A673 (cell line): ENCODE results near the gene NF1. TPM values are rescaled to one million over a fixed set of nuclear protein-coding genes. Genes with fewer than 3 reads are reported as not detected.
"Not testable (repeated sequence)": the region's sequence is repeated elsewhere in the genome, so short reads cannot be mapped to it uniquely, and the experiment has no call there.

Experiments used
- BruUV-seq: library from RNA; stranded (reverse); fragments of 400-500 nt; replicated peaks from 2 replicates; lab custom pipeline; 2021; lab: Mats Ljungman, UMichigan
- CTCF ChIA-PET: fragments of 300-600 bp; sonication (Branson Sonifier 250); formaldehyde crosslinking; loops from one replicate; lab custom pipeline; 2022; ENCODE audit warnings: antibody characterized with exemption; lab: Charles Lee
- POLR2A ChIA-PET: fragments of 300-600 bp; sonication (Branson Sonifier 250); formaldehyde crosslinking; loops from one replicate; lab custom pipeline; 2022; ENCODE audit warnings: antibody characterized with exemption; ENCODE audit not compliant: low non-redundant PET; lab: Charles Lee
- DNase-seq: peaks from one replicate; pipeline ENCODE4 v3.0.0-alpha.2; 2015; ENCODE audit warnings: low spot score
- H3K27ac ChIP-seq: fragments of 200-600 bp; sonication (generic); 2 replicates; pipeline ENCODE4 v1.5.1; 2016; ENCODE audit warnings: mixed run types, low read depth, mild to moderate bottlenecking, mixed read lengths, antibody characterized with exemption, low read length; ENCODE audit not compliant: poor library complexity, severe bottlenecking
- H3K27me3 ChIP-seq: fragments of 200-600 bp; sonication (generic); replicated peaks from 2 replicates; pipeline ENCODE4 v1.6.1; 2017; ENCODE audit warnings: mixed run types, low read depth, mild to moderate bottlenecking, mixed read lengths, antibody characterized with exemption, low read length; ENCODE audit not compliant: insufficient read depth, poor library complexity
- H3K36me3 ChIP-seq: fragments of 200-600 bp; sonication (generic); 2 replicates; pipeline ENCODE4 v1.6.1; 2016; ENCODE audit warnings: mixed run types, mild to moderate bottlenecking, mixed read lengths, antibody characterized with exemption, low read length; ENCODE audit not compliant: insufficient read depth, poor library complexity, severe bottlenecking
- H3K4me1 ChIP-seq: fragments of 200-600 bp; sonication (generic); 2 replicates; pipeline ENCODE4 v1.6.1; 2017; ENCODE audit warnings: mixed run types, mild to moderate bottlenecking, mixed read lengths, antibody characterized with exemption, low read length; ENCODE audit not compliant: insufficient read depth, poor library complexity, severe bottlenecking
- H3K4me3 ChIP-seq: fragments of 200-600 bp; sonication (generic); 2 replicates; pipeline ENCODE4 v1.5.1; 2016; ENCODE audit warnings: low read depth, mixed run types, mild to moderate bottlenecking, mixed read lengths, low read length; ENCODE audit not compliant: poor library complexity, severe bottlenecking
- H3K9me3 ChIP-seq: fragments of 200-600 bp; sonication (generic); 2 replicates; pipeline ENCODE4 v1.6.1; 2016; ENCODE audit warnings: mixed run types, low read depth, mild to moderate bottlenecking, mixed read lengths, antibody characterized with exemption, low read length; ENCODE audit not compliant: poor library complexity, severe bottlenecking
- EZH2 ChIP-seq: fragments of 200-600 bp; sonication (generic); IDR thresholded peaks from 2 replicates; pipeline ENCODE4 v1.6.1; 2017; ENCODE audit warnings: borderline replicate concordance, low read depth, mild to moderate bottlenecking, mixed read lengths, antibody characterized with exemption, low read length; ENCODE audit not compliant: poor library complexity, severe bottlenecking
- intact Hi-C: fragments of 100-400 bp; cut with micrococcal nuclease; formaldehyde crosslinking; loops from one replicate; pipeline ENCODE4 v1.10.0; 2022; ENCODE audit not compliant: unreplicated experiment
- total RNA-seq: library from RNA; stranded (reverse); gene quantifications from 2 replicates; pipeline ENCODE4 v1.2.3, GENCODE V29; 2021
- TF ChIP-seq, protein P1 (sequence below): fragments of 300-800, 200-600 bp; sonication (generic); conservative IDR thresholded peaks from 2 replicates; pipeline ENCODE4 v1.5.1; 2017; ENCODE audit warnings: low read depth, mild to moderate bottlenecking, antibody characterized with exemption, low read length, moderate library complexity, mixed read lengths

NF1 gene
- total RNA-seq, 1 experiment from 2014 or later, result 32.1 TPM

DNA sequence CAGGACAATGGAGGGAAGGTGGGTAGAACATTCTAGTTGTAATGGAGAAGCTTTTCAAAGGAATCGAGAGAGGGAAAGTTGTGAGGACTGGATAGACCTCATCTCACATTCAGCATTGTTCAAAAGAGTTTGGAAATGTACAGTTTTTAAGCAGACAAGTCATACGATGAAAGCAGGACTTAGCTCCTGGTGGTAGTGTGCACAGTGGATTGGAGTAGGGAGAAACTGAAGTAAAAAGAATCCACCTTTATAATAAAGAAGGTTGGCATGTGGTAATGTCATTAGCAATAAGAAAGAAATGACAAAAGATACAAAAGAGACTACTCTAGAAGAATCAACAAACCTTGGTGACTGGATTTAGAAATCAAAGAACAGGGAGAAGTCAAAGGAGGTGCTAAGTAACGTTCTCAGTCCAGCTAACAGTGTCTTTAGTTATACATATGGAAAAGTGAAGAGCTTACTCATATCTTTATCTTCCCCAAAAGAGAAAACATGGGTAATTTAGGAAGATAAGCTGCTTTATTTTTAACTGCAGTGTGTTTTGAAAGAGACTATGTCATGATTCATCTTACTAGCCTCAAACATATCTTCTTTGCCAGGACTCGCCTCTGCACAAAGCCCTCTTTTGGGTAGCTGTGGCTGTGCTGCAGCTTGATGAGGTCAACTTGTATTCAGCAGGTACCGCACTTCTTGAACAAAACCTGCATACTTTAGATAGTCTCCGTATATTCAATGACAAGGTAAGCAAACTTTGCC is 245.3 kb downstream of the NF1 start:
- intact Hi-C loops, result no loop called here
- POLR2A ChIA-PET, result no interaction called here
- Histone ChIP-seq H3K27me3 (no peaks in the 10 kb centered on the region), H3K4me3 (no peak overlapping the region), H3K36me3 (no peaks in the 10 kb centered on the region), H3K9me3 (no peaks in the 10 kb centered on the region), H3K4me1 (no peaks in the 10 kb centered on the region), H3K27ac (no peak overlapping the region)
- no TSS peak for BruUV-seq
- CTCF ChIA-PET, result no interaction called here
- DNase-seq, result no peak
- no peak for TF ChIP-seq EZH2
- TF ChIP-seq, protein P1, sequence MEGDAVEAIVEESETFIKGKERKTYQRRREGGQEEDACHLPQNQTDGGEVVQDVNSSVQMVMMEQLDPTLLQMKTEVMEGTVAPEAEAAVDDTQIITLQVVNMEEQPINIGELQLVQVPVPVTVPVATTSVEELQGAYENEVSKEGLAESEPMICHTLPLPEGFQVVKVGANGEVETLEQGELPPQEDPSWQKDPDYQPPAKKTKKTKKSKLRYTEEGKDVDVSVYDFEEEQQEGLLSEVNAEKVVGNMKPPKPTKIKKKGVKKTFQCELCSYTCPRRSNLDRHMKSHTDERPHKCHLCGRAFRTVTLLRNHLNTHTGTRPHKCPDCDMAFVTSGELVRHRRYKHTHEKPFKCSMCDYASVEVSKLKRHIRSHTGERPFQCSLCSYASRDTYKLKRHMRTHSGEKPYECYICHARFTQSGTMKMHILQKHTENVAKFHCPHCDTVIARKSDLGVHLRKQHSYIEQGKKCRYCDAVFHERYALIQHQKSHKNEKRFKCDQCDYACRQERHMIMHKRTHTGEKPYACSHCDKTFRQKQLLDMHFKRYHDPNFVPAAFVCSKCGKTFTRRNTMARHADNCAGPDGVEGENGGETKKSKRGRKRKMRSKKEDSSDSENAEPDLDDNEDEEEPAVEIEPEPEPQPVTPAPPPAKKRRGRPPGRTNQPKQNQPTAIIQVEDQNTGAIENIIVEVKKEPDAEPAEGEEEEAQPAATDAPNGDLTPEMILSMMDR, result no peak

DNA sequence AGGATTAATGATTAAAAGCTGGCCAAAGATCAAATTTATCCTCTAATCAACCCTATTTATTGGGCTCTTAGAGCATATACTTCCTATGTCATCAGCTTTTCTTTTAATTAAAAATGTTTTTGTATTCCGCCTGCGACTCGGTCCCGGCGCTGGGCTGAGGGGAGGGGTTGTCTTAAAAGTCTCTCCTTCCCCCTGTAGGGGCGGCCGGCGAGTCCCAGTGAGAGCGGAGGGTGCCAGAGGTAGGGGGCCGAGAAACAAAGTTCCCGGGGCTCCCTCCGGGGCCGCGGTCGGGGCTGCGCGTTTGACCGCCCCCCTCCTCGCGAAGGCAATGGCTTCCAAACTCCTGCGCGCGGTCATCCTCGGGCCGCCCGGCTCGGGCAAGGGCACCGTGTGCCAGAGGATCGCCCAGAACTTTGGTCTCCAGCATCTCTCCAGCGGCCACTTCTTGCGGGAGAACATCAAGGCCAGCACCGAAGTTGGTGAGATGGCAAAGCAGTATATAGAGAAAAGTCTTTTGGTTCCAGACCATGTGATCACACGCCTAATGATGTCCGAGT is 250.5 kb downstream of the NF1 start:
- BruUV-seq, H3K4me3 ChIP-seq, H3K27me3 ChIP-seq, intact Hi-C loops, H3K36me3 ChIP-seq, H3K27ac ChIP-seq, CTCF ChIA-PET, H3K9me3 ChIP-seq, DNase-seq, H3K4me1 ChIP-seq, POLR2A ChIA-PET: not testable (repeated sequence)

- Histone ChIP-seq H3K27me3 (no peaks in the 10 kb centered on the region), H3K9me3 (no peaks in the 10 kb centered on the region), H3K4me1 (no peaks in the 10 kb centered on the region), H3K27ac (no peak overlapping the region), H3K4me3 (no peak overlapping the region), H3K36me3 (peaks cover 4% of the 10 kb centered on the region)
- BruUV-seq, result no TSS peak
- ChIA-PET CTCF (no interaction called here), POLR2A (no interaction called here)
- TF ChIP-seq, protein P1, result no peak
- TF ChIP-seq EZH2, result no peak
- no peak for DNase-seq
- intact Hi-C loops, result no loop called here
Observed at GRCh38 chr17:31349454-31349853, 254.7 kb downstream of the NF1 start.

DNA sequence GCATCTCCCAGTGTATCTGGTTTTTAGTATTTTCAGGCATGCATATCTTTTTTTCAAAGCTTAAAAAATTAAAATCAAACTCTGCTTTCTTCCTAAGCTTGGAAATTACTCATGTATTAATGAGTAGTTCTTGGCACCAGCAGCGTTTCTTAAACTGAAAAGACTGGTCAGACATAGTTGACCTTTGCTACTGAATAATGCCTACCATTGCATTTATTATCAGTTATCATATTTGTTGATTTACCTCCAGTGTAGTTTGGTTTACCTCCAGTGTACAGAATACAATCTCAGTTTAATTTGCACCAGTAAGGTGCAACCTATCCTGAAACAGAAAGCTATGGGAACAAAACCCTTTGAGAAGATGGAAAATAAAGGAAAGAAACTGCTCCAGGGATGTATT is 261.2 kb downstream of the NF1 start:
- POLR2A ChIA-PET, result no interaction called here
- BruUV-seq, result no TSS peak
- CTCF ChIA-PET, result no interaction called here
- no peak for DNase-seq
- Histone ChIP-seq H3K27ac (no peak overlapping the region), H3K4me1 (no peaks in the 10 kb centered on the region), H3K9me3 (no peaks in the 10 kb centered on the region), H3K27me3 (no peaks in the 10 kb centered on the region), H3K4me3 (no peak overlapping the region), H3K36me3 (peaks cover 3% of the 10 kb centered on the region)
- intact Hi-C loops, result no loop called here
- no peak for TF ChIP-seq EZH2
